ENCODE measurements around the gene NT5DC4. TPM values are rescaled to one million over a fixed set of nuclear protein-coding genes. Genes with fewer than 3 reads are reported as not detected.

NT5DC4 gene
- total RNA-seq, 1 experiment from 2014 or later, result not detected

DNA sequence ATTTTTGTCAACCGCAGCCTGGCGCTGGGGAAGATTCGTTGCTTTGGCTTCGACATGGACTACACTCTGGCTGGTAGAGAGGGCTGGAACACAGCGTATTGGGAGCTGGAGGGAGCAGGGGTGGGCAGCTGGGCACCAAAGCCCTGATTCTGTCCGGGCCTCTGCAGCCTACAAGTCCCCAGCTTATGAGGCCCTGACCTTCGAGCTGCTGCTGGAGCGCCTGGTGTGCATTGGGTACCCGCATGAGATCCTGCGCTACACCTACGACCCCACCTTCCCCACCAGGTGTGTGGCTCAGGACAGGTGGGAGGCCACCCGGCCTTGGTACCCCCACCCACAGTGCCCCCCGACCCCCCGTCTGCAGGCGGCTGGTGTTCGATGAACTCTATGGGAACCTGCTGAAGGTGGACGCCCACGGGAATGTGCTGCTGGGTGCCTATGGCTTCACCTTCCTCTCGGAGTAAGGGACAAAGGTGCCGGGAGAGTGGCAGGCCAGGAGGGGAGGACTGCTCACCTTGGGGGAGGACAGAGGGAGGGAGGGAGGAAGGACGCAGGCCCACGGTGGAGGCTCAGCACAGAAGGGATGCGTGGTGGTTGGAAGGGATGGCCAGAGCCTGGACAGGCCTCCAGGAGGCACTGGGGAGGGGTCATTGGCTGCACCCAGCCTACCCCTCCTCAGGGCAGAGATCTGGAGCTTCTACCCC lies 1.2 kb downstream of the NT5DC4 start:
- no peak for DNase-seq (ENCODE audit: extremely low read depth, low read depth)

- no peak for DNase-seq (ENCODE audit: extremely low read depth, low read depth)
Measured at GRCh38 chr2:112722816-112723546, 2.2 kb downstream of the NT5DC4 start.

DNA sequence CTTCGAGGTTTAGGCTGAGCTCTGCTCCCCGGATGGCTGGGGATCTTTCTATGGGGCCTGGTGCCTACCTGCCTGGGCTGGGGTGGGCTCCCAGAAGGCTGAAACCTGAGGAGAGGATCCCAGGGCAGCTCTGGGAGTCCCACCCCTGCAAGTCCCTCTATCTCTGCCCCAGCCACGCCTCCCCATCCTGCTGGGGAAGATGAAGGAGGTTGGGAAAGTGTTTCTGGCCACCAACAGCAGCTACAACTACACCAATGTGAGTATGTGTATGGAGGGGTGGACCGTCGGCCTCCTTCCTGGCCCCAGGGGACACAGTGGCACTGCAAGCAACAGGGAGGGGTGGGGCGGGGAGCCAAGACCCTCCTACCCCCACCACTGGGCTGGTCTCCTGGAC lies 2.7 kb downstream of the NT5DC4 start:
- no peak for DNase-seq (ENCODE audit: extremely low read depth, low read depth)

- DNase-seq (ENCODE audit: extremely low read depth, low read depth), result no peak
Measured at GRCh38 chr2:112723995-112724394, 3.2 kb downstream of the NT5DC4 start.

GRCh38 chr2:112724591-112725525 lies 4.0 kb downstream of the NT5DC4 start:
- DNase-seq (ENCODE audit: extremely low read depth, low read depth), result peak; percentile 21

DNA sequence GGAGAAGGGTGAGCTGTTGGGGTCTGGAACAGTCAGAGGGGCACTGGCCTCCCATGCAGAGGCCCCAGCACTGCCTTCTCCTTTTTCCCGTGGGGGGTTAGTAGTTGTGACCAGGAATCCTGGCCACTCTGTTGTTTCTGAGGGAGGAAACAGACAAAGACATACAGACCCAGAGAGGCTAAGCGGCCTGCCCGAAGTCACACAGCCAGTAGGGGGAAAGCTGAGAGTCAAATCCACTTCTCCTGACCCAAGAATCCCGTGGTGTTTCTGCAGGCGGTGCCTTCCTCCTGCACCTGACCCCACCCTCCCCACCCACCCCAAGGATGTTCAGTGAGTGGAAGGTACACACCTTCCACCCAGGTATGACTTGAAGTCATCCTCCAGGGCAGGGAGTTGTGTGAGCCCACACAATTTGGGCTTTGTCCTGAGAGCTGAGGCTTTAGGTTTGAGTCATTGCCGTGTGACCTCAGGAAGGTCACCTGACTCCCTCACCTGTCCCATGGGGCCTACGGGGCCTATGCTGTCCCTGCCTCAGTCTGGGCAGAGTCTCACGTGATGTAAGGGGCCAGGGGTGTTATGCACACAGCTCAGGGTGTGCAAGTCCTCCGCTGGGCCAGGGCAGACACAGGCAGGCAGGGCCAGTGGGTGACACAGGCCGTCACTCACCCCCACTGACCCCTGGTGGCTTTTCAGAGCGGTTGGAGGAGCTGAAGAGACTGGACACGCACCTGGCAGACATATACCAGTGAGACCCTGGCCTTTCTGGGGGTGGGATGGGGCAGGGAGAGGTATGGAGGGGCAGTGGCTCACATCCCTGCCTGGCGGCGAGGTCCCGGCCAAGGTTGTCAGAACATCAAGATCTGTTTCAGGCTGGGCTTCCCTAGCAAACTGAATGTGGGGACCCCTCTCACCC lies 5.0 kb downstream of the NT5DC4 start:
- DNase-seq (ENCODE audit: extremely low read depth, low read depth), result no peak

DNA sequence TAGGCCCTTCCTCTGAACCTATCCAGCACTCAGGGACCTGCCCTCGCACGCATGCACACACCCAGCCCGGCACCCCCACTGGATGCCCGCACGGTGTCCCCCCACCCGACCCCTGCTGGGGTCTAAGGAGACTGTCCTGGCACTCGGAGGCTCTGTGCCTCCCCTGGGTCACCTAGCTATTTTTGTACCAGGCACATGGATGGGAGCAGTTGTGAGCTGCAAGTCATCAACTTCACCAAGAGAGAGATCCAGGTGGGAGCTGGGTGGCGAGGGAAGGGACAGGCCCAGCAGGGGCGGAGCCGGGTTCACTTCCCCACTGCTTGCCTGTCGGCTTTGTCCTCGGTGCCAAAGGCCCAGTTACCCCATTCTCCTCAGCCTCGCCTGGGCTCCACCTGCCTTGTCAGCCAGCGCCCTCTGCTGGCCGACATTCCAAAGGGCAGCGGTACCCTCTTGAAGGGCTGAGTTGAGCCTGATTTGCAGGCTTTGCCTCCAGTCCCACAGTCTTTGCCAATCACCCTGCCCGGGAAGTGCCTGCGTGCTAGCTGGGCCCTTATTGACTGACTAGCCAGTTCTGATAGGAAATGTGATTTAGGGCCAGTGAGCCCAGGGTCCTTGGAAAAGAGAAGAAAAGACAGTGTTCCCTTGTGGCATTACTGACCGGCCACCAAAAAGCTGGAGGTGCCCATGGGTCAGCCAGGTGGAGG lies 5.8 kb downstream of the NT5DC4 start:
- DNase-seq (ENCODE audit: extremely low read depth, low read depth), result peak; percentile 92

- no peak for DNase-seq (ENCODE audit: extremely low read depth, low read depth)
Measured at GRCh38 chr2:112727276-112728028, 6.6 kb downstream of the NT5DC4 start.

- no peak for DNase-seq (ENCODE audit: extremely low read depth, low read depth)
Measured at GRCh38 chr2:112728029-112728362, 7.2 kb downstream of the NT5DC4 start.

- no peak for DNase-seq (ENCODE audit: extremely low read depth, low read depth)
Measured at GRCh38 chr2:112728378-112729175, 7.8 kb downstream of the NT5DC4 start.

- DNase-seq (ENCODE audit: extremely low read depth, low read depth), result no peak
Measured at GRCh38 chr2:112730216-112730615, 9.4 kb downstream of the NT5DC4 start.

DNA sequence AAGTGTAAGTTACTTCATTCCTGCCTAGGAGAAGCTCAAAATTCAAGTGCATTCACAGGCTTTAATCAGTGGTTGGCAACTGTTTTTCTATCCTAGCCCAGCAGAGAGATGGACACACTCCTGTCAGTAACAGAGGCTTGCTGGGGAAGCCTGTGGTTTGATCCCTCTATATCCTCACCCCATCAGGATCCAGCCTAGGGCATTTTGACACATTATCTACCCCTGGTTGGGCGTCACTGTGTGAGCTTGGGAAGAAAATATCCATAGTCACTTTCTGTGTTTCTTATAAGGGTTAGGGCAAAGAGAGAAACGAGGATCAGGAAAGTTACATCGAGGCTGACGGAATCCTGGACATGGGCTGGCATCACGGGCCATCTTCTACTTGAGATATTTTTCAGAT lies 10.0 kb downstream of the NT5DC4 start:
- no peak for DNase-seq (ENCODE audit: extremely low read depth, low read depth)

DNA sequence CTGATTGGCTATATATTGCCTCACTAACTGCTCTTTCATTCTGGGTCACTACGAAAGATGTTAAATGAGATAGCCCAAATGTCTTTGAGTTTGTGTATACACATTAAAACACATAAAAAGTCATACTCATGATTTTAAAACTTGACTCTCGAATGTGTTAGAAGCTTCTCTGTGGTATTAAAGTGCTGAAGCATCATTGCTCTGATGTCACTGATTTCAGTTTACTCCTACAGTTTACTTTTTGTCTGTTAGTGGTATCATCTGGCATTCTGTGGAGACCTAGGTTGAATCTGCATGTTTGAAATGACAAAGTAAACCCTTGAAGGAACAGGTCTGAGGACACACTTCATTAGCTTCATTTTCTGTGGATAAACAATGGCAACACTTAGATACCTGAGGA lies 10.7 kb downstream of the NT5DC4 start:
- DNase-seq (ENCODE audit: extremely low read depth, low read depth), result no peak

DNA sequence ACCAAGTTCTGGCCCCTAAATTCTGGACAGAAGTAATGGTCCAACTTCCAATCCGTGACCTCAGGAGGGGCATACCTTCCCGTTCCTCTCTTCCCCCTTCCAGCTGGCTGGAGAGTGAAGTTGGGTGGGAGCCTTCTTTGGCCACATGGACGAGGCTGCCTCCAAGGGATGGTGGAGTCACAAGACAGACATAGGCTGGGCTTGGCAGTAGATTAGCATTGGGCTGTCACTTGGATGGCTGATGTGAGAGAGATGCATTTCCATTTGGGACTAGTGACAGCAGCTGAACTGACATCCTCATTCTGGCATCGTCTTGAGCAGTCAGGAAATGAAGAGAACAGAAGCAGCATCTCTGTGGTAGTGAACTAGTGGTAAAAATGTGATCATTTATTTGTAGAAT lies 12.6 kb downstream of the NT5DC4 start:
- no peak for DNase-seq (ENCODE audit: extremely low read depth, low read depth)

- no peak for DNase-seq (ENCODE audit: extremely low read depth, low read depth)
Measured at GRCh38 chr2:112733871-112734270, 13.1 kb downstream of the NT5DC4 start.

DNA sequence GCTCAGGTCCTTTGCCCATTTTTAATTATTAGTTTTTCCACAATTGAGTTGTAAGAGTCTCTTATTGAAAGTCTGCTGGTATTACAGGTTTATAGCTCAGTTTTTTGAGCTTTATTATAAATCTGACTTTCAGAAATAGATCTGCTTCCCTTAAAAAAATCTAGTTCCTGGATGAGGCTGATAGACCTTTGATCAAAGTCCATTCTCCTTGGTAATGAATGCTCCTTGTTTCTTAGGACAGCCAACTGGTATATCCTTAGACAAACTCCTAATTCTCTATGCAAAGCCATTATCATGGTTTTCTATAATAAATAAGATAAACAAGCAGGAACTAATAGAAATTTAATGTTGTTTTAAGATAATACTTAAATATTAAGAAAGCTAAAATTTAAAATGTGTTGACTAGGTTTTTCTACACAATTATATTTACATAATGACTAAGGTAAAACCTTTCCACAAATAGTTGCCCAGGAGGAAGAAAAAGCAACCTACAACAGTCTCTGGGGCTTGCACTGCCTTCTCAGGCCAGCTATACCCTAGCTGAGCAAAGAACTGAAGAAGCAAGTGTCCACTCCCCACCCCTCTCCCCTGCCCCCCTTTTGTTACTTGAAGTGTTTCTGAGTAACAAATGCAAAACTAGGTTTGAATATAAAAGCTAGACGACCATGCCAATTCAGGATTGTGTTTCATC lies 16.9 kb downstream of the NT5DC4 start:
- no peak for DNase-seq (ENCODE audit: extremely low read depth, low read depth)

- no peak for DNase-seq (ENCODE audit: extremely low read depth, low read depth)
Measured at GRCh38 chr2:112740527-112740926, 19.7 kb downstream of the NT5DC4 start.

Data from NCI-H460 (cell line).